Natural killer cell treated with Interleukin-12 subunit alpha and Interleukin-12 subunit beta and Interleukin-15 and Interleukin-18, amount 100 ng/mL, for 72 hours (primary cell): ENCODE results near the gene COL2A1. TPM values are rescaled to one million over a fixed set of nuclear protein-coding genes. Genes with fewer than 3 reads are reported as not detected.

Experiments used
- ATAC-seq, 2 donors: fragments of 150-1000 bp; cut with Tn5 transposase in 1 of 2; sonication (Bioruptor Pico), chemical (Tn5 transposase) in 1 of 2; 2 replicates each; pipeline ENCODE4 v1.10.0; 2021
- DNase-seq: peaks from one replicate; pipeline ENCODE4 v3.0.0; 2022; ENCODE audit warnings: low spot score
- H3K27ac Mint-ChIP-seq, 2 donors: 1 replicate in 1 of 2; 2 replicates in 1 of 2; pipeline ENCODE4 v1.8.0; 2022; ENCODE audit warnings: mixed read lengths in 2 of 2, mild to moderate bottlenecking in 1 of 2, moderate library complexity in 1 of 2
- H3K27me3 Mint-ChIP-seq, 2 donors: 1 replicate in 1 of 2; 2 replicates in 1 of 2; pipeline ENCODE4 v1.8.0; 2022; ENCODE audit warnings: mixed read lengths in 2 of 2
- H3K36me3 Mint-ChIP-seq: one replicate; pipeline ENCODE4 v1.8.0; 2022; ENCODE audit warnings: mixed read lengths
- H3K4me1 Mint-ChIP-seq, 2 donors: 1 replicate in 1 of 2; 2 replicates in 1 of 2; pipeline ENCODE4 v1.8.0; 2022; ENCODE audit warnings: low read depth in 2 of 2, mixed read lengths in 2 of 2, mild to moderate bottlenecking in 1 of 2
- H3K4me3 Mint-ChIP-seq: one replicate; pipeline ENCODE4 v1.8.0; 2022; ENCODE audit warnings: mixed read lengths
- H3K9me3 Mint-ChIP-seq: 2 replicates; pipeline ENCODE4 v1.8.0; 2022; ENCODE audit warnings: mixed read lengths
- total RNA-seq, 2 donors: library from RNA; stranded (reverse); gene quantifications; one replicate each; pipeline ENCODE4 v1.2.3, GENCODE V29; 2022

The COL2A1 gene
- total RNA-seq, 2 donors from 2014 or later = not detected

DNA sequence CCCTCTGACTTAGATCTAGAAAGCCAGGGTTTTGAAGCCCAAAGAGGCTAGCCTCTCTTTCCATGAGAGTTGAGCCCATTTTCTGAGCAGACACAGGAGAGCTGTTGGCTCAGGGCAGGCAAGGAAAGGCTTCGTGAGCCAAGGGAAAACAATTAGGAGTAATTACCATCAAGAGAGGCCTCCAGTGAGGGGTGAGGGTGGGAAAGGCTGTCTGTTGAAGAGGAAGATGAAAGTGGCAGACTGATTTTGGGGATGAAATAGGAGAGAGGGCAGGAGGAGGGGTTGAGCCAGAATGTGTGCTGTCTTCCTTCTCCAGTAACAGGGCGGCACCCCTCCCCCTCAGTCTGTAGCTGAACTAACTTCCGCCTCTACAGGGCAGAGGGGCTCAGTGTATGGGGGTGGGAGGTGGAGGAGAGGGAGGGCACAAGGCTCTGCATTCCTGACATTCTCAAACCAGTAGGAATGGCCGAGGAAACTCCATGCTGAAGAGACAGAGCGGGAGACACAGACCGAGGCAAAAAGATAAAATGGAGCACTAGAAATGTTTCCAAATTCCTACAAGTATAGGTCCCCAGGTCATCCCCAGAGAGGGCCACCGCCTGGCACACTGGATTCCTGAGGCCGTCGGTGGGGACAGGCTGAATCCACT, 33.1 kb upstream of the COL2A1 start:
- no peak overlapping the region for H3K27ac Mint-ChIP-seq
- peaks cover 4% of the 10 kb centered on the region in 2 donors for H3K4me1 Mint-ChIP-seq
- no peaks in the 10 kb centered on the region for H3K9me3 Mint-ChIP-seq
- no peak overlapping the region for H3K4me3 Mint-ChIP-seq
- DNase-seq (no peak), ATAC-seq (no peak)
- no peaks in the 10 kb centered on the region for H3K27me3 Mint-ChIP-seq
- no peaks in the 10 kb centered on the region for H3K36me3 Mint-ChIP-seq

DNA sequence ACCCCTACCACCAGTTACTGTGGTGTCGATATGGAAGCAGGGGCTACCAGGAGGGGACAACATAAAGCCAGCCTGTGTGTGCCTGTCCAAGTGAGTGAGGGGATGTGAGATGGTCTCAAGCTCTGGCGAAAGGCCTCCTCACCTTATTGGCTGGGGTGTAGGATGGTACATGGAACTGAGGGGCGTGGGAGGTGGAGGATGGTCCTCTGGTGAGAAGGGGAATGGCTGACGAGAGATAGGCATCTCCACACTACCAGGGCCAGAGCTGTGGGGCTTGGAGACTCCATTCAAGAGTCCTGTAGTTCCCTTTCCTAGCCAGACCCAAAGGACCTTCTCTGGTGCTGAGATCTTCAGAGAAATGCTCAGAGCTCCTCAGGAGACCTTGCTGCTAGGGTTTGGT, 32.5 kb upstream of the COL2A1 start:
- ATAC-seq = no peak

DNA sequence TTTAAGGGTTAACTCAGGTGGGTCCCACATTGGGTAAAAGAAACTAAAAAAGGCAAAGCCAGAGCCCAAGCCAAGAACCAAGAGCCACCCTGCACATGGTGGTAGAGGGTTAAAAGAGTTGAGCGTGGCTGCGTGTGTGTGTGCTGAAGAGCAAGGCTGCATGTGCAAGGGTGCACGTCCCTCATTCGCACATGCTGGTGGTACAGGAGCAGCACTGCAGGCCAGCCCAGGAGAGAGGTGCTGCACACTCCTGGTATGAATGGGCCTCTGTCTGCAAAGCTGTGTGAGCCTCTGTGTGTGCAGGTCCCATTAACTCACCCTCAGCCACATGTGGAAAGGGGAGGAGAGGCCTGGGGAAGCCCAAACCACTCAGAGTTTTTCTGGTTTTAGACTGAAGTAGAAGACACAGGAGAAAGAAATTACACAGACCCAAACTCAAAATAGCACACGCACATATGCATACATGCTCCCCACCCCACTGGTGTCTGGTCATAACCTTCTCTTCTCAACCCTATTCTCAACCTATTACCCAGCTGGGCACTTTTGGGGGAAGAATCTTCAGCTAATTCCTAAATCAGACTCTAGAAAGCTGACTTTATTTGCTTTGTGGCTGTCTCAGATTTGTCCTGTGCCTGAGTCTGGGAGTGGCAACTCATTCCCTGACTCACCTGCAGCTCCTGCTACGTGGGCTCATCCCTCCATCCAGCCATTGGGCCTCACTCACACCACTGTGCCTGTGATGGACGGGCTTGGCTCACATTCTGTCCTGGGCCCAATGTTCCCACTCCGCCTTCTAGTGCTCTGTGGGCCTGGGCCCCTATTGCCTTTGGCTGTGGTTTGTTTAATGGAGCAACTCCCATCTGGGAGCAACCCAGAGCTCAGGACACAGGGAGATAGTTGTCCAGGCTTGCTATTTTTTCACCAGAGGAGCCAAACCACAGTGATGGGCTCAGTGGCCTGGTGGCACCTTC, 30.8 kb upstream of the COL2A1 start:
- Mint-ChIP-seq H3K9me3 (no peaks in the 10 kb centered on the region), H3K4me1 (peaks cover 4% of the 10 kb centered on the region in 2 donors), H3K4me3 (no peak overlapping the region), H3K36me3 (no peaks in the 10 kb centered on the region), H3K27me3 (no peaks in the 10 kb centered on the region), H3K27ac (no peak overlapping the region)
- ATAC-seq (no peak), DNase-seq (no peak)

More for the DNA sequence above, 32.5 kb upstream of the COL2A1 start:
- Mint-ChIP-seq H3K27ac (no peak overlapping the region), H3K36me3 (no peaks in the 10 kb centered on the region), H3K9me3 (no peaks in the 10 kb centered on the region), H3K4me3 (no peak overlapping the region), H3K27me3 (no peaks in the 10 kb centered on the region), H3K4me1 (peaks cover 4% of the 10 kb centered on the region in 2 donors)
- no peak for DNase-seq

DNA sequence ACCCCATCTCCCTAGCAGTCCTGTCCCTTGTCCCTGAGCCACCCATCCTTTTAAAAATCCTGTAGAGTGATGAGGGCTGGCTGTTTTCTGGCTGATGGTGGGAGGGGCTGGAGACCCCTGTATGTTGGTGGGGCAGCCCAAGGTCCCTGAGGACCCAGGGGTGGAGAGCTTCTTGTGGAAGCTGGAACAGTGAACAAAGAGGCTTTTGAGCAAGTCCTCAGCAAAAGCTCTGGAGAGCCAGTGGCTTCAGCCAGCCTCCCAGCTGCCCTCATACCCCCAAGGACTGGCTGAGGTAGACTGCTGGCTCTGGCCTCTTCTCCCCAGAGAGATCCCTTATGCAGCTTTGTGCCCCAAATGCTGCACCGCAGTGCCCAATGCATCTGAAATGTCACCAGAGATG, 29.2 kb upstream of the COL2A1 start:
- DNase-seq (no peak), ATAC-seq (no peak)
- no peak overlapping the region for H3K27ac Mint-ChIP-seq
- no peak overlapping the region for H3K4me3 Mint-ChIP-seq
- no peaks in the 10 kb centered on the region for H3K9me3 Mint-ChIP-seq
- H3K4me1 Mint-ChIP-seq = peaks cover 4% of the 10 kb centered on the region in 2 donors
- H3K27me3 Mint-ChIP-seq = no peaks in the 10 kb centered on the region
- no peaks in the 10 kb centered on the region for H3K36me3 Mint-ChIP-seq

DNA sequence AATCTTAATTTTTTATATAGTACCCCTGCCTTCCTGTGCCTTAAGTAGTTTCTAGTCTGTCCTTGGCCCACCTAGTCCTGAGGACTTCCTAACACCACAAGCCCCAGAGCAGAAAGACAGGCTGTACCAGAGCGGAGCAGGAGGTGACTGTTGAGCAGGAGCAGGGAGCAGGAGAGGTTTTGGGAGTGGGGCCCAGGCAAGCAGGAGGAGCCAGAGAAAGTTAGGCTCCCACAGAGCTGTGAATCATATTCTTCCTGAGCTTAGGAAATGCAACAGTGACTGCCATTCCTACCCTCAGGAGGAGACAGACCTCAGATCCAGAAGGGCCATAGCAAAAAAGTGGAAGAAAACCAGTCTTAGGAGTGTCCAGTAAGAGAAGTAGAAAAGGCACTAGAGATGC, 28.3 kb upstream of the COL2A1 start:
- ATAC-seq (no peak), DNase-seq (no peak)
- Mint-ChIP-seq H3K4me1 (no peaks in the 10 kb centered on the region), H3K36me3 (no peaks in the 10 kb centered on the region), H3K4me3 (no peak overlapping the region), H3K9me3 (no peaks in the 10 kb centered on the region), H3K27me3 (no peaks in the 10 kb centered on the region), H3K27ac (no peak overlapping the region)

DNA sequence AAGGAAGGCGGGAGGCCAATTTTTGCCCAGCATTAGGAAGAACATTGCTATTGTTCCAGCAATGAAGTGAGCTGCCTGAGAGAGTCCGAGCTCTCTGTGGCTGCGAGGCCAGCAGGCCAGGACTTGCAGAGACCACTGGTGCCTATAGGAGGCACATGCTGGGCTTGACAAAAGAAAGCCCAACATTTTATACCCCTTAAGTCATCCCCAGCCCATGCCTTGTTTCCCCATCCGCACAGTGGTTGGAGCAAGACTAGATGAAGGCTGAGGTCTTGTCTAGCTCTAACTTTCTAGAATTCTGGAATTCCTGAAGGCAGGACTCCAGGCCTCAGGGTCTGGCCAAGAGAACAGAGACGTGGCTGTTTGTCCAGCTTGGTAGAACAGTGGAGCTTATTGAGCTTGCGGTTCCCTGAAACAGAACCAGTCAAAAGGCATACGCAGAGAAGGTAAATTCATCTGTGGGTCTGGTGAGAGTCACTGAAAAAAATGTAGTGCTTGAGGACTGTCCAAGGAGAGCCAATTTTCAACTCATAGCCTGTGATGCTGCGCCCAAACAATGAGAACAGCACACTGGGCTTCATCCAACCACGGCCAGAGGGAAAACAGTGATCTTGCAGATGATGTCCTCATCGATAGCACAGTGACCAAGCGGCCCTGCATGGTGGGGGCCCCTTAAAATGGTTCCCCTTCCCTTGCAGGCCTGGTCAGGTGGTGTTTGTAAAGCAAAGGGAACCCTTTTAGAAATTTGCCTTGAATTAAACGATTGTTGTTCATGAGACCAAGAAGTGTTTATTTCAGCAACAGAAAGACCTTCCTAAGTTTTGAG, 27.1 kb upstream of the COL2A1 start:
- DNase-seq = no peak
- Mint-ChIP-seq H3K4me3 (no peak overlapping the region), H3K36me3 (no peaks in the 10 kb centered on the region), H3K9me3 (no peaks in the 10 kb centered on the region), H3K4me1 (no peaks in the 10 kb centered on the region), H3K27me3 (no peaks in the 10 kb centered on the region), H3K27ac (no peak overlapping the region)
- no peak for ATAC-seq

DNA sequence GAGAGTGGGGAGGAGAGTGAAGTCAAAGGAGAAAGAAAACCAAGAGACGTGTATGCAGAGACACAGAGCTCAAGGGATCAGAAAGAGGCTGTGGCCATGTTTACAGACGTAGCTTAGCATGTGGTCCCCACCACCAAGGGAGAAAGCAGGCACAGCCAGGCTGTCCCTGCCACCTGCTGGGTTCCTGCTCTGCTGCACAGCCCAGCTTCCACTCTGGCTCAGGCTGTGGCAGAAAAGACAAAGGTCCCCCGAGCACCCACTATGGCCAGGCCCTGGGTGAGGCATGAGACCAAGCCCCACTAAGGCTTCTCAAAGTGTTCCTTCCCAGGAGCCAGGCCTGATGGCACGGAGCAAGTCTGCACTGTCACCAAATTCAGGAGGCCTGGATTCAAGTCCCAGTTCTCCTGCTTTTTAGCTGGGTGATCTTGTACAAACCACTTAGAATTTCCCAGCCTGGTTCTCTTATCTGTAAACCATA, 25.9 kb upstream of the COL2A1 start:
- DNase-seq (no peak), ATAC-seq (no peak)
- Mint-ChIP-seq H3K27me3 (no peaks in the 10 kb centered on the region), H3K36me3 (no peaks in the 10 kb centered on the region), H3K27ac (no peak overlapping the region), H3K9me3 (no peaks in the 10 kb centered on the region), H3K4me3 (no peak overlapping the region), H3K4me1 (no peaks in the 10 kb centered on the region)

DNA sequence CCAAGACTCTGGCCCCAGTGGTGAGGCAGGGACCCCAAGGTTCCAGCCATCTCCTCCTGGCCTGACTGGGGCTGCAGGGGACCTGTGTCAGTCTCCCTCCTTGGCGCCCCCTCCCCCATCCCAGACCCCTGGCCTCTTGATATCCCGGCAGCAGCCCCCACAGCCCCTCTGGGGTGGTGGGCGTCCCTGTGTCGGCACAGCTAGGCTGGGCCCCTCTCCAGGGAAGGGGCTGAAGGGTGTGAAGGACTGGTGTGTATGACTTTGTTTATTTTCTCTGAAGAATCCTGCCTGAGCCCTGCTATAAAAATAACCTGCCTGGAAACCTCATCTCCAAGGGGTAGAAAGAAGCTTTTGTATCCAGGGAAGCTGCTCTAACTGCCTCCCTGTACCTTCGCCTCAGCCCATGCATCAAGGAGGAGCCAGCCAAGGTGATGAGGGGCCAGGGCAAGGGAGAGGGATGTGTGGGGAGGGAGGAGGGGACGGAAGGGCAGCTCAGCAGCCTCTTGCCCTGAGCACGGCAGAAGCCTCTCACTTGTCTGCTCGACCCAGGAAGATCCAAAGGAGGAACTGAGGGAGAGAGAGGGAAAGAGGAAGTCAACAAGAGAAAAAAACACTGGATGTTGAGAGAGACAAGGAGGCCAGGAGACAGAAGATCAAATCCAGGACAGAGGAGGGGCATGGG, 25.4 kb upstream of the COL2A1 start:
- no peaks in the 10 kb centered on the region for H3K4me1 Mint-ChIP-seq
- no peaks in the 10 kb centered on the region for H3K36me3 Mint-ChIP-seq
- H3K27me3 Mint-ChIP-seq = peaks cover 2 to 4% of the 10 kb centered on the region in 2 donors
- no peak for ATAC-seq
- H3K9me3 Mint-ChIP-seq = no peaks in the 10 kb centered on the region
- no peak for DNase-seq
- no peak overlapping the region for H3K4me3 Mint-ChIP-seq
- no peak overlapping the region for H3K27ac Mint-ChIP-seq

DNA sequence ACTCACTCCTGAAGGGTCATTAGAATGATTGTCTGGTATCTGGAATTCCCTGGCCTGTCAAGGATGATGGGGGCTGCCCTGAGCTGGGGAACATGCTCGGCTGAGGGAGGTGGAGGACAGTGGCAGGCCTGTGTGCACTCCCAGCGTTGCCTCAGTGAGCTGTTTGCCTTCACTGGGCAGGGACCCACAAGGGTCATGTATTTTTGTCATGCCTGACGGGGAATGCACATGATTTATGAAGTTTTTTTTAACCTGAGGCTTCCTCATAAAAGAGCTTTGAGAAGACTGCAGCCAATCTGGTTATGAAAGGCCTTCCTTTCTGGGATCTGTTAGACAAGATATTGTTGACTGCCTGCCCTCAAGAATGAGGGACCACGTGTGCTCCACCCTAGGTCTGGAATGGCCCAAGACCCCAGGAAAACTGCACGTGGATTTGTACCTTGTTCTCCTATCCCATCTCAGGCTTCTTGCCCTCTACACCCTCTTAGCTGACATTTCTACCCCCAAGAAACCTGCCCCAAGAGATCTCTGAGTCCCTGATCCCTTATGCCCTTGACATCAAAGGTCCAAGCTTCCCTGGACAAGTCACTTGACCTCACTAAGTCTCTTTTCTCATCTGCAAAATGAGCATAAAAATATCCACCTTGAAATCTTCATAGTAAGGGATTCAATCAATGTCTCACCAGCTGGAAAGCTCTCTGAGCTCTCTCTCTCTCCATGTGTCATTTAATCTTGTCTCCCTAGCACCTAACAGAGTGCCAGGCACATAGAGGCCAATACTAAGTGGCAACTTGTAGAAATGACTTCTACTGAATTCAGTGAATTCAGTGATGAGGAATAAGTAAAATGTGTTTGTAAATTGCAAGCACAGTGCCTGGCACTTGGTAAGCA, 24.5 kb upstream of the COL2A1 start:
- ATAC-seq (no peak), DNase-seq (no peak)
- Mint-ChIP-seq H3K9me3 (no peaks in the 10 kb centered on the region), H3K4me1 (no peaks in the 10 kb centered on the region), H3K27me3 (peaks cover 2 to 9% of the 10 kb centered on the region in 2 donors), H3K4me3 (no peak overlapping the region), H3K27ac (no peak overlapping the region), H3K36me3 (no peaks in the 10 kb centered on the region)

DNA sequence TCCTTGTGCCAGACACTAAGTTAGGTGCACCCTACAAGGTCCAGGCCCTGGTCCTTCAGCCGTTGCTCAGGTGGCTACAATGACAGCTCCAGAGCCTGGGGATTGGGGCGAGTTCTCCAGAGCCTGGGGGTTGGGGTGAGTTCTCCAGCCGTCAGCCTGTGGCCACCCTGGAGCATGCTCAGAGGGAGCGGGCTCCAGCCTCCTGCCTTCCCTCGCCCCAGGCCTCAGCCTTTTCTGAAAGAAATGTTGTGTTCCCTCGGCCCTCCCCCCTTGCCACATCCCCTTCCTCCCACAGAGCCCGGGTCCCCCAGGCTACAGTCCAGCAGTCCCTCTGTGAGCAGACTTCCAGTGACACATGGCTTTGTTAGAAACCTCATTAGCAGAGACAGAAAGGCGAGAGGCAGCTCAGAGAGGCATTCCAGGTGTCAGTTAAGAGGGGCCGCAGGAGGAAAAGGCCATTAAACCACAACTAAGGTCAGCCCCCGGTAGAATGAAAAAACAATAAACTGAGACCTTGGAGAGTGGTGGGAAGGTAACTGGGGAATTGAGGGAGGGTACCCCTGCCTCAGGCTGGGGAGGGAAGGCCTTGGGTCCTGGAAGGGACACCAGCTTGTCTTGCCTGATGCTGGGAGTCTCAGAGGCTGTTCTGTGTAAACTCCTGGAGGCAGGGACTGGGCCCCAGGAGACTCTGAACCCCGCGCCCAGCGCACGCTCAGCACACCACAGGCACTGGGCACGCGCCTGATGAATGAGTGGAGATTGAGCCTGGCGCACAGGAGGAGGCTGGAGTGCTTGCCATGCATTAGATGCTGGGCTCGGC, 23.1 kb upstream of the COL2A1 start:
- no peak for ATAC-seq
- H3K4me3 Mint-ChIP-seq = no peak overlapping the region
- no peak overlapping the region for H3K27ac Mint-ChIP-seq
- H3K36me3 Mint-ChIP-seq = no peaks in the 10 kb centered on the region
- no peak for DNase-seq
- H3K9me3 Mint-ChIP-seq = no peaks in the 10 kb centered on the region
- peaks cover 2 to 12% of the 10 kb centered on the region in 2 donors for H3K27me3 Mint-ChIP-seq
- H3K4me1 Mint-ChIP-seq = no peaks in the 10 kb centered on the region

DNA sequence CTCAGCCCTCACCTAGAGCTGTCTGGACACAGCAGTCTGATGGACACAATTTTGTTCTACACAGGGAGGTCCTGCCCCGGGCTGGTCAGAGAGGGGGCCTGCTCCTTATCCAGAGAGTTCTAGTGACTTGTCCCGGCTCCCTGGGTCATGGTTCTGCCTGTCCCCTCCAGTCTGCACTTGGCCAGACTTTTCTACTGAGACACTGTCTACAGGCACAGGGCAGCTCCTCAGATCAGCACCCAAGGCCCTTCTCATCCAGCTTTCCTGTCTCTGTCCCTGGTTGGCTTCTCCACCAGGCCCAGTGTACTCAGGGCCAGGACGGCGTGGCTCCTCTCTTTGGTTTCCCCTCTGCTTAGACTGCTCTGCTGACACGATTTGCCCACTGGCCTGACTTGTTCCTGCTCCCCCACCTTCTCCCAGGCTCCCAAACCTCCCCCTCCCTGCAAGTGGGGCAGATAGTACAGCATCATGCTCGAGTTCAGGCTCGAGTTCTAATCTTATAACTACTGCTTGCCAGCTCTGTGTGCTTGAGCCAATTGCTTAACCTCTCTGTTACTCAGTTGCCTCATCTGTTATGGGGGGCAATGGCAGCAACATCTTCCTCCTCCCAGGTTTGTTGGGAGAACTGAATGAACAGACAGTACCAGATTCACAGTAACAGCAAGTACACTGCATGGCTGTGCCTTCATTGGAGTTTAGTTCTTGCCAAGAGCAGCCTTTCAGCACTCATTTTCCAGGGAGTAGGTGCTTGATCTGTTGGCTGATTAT, 22.0 kb upstream of the COL2A1 start:
- DNase-seq (no peak), ATAC-seq (no peak)
- no peak overlapping the region for H3K4me3 Mint-ChIP-seq
- peaks cover 2 to 23% of the 10 kb centered on the region in 2 donors for H3K27me3 Mint-ChIP-seq
- no peaks in the 10 kb centered on the region for H3K36me3 Mint-ChIP-seq
- H3K27ac Mint-ChIP-seq = no peak overlapping the region
- H3K4me1 Mint-ChIP-seq = no peaks in the 10 kb centered on the region
- no peaks in the 10 kb centered on the region for H3K9me3 Mint-ChIP-seq
